Thyroid gland (tissue), 4 donors: Measurements from ENCODE around the gene WDR49.

Source experiments
- CTCF ChIP-seq, 6 experiments: fragments of 200-600 bp in 3 of 6; fragments of 450-650 bp in 3 of 6; sonication (generic) in 3 of 6; IDR thresholded peaks; one replicate each; pipeline ENCODE4 v1.5.1; 2016 to 2019; ENCODE audit warnings: antibody characterized with exemption in 6 of 6, mild to moderate bottlenecking in 2 of 6, inconsistent platforms in 1 of 6, moderate library complexity in 1 of 6
- POLR2A ChIP-seq, 2 donors: fragments of 450-650 bp; IDR thresholded peaks; one replicate each; pipeline ENCODE4 v1.6.1; 2017; ENCODE audit warnings: antibody characterized with exemption in 2 of 2, mild to moderate bottlenecking in 2 of 2, moderate library complexity in 1 of 2

GRCh38 chr3:167651826-167652225 lies 1.9 kb downstream of the WDR49 start:
- TF ChIP-seq CTCF (IDR thresholded peaks at IDR 0.05), result no peak
- no peak for TF ChIP-seq POLR2A (IDR thresholded peaks at IDR 0.05)
